ENCODE results near the gene DACT3.

DNA sequence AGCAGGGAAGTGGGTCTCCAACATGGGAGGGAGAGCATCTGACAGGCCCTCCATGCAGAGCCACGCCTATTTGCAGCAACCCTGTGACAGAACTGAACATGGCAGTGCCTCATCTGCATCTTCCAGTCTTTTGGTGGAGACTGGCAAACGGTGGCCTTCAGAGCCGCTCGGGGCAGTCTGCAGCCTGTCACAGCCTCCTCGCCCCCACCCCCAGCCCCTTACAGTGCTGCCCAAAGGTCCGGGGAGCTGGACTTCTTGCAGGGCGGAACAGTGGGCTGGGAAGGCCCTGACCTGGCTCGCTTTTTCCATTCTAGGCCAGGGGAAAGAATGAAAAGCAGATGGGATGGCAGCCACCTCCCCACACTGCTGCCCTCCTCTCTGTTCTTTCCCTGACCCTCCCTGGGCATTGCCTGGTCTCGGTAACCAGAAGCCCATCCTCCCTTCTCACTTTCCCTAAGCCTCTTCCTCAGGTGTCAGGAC lies 57.2 kb downstream of the DACT3 start:
- TF ChIP-seq POLR2A (IDR thresholded peaks at IDR 0.05): no peak
- TF ChIP-seq, protein P1, sequence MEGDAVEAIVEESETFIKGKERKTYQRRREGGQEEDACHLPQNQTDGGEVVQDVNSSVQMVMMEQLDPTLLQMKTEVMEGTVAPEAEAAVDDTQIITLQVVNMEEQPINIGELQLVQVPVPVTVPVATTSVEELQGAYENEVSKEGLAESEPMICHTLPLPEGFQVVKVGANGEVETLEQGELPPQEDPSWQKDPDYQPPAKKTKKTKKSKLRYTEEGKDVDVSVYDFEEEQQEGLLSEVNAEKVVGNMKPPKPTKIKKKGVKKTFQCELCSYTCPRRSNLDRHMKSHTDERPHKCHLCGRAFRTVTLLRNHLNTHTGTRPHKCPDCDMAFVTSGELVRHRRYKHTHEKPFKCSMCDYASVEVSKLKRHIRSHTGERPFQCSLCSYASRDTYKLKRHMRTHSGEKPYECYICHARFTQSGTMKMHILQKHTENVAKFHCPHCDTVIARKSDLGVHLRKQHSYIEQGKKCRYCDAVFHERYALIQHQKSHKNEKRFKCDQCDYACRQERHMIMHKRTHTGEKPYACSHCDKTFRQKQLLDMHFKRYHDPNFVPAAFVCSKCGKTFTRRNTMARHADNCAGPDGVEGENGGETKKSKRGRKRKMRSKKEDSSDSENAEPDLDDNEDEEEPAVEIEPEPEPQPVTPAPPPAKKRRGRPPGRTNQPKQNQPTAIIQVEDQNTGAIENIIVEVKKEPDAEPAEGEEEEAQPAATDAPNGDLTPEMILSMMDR (IDR thresholded peaks at IDR 0.05): no peak
